SH-SY5Y (cell line): ENCODE data around the gene C1QTNF2.

Experiments used
- GATA2 ChIP-seq: IDR thresholded peaks from 2 replicates; pipeline ENCODE4 v1.6.1; 2011; ENCODE audit warnings: mild to moderate bottlenecking, low read depth, low read length
- GATA3 ChIP-seq: IDR thresholded peaks from 2 replicates; pipeline ENCODE4 v1.6.1; 2011; ENCODE audit warnings: low read depth, mild to moderate bottlenecking, low read length, moderate library complexity

GRCh38 chr5:160359242-160359641, 11.2 kb downstream of the C1QTNF2 start:
- TF ChIP-seq GATA2 (no peak), GATA3 (no peak)
